HG02678 (cell line): ENCODE measurements around the gene PI4KB.
A peak's percentile ranks its signal among the peaks of the same experiment; 100 is the strongest.
"Not testable (repeated sequence)": the region's sequence is repeated elsewhere in the genome, so short reads cannot be mapped to it uniquely, and the experiment has no call there.

Source experiments
- ATAC-seq: cut with Tn5 transposase; IDR thresholded peaks from one replicate; pipeline ENCODE4 v1.9.1; 2021; ENCODE audit warnings: mild to moderate bottlenecking, moderate library complexity; ENCODE audit not compliant: unreplicated experiment

The PI4KB gene

DNA sequence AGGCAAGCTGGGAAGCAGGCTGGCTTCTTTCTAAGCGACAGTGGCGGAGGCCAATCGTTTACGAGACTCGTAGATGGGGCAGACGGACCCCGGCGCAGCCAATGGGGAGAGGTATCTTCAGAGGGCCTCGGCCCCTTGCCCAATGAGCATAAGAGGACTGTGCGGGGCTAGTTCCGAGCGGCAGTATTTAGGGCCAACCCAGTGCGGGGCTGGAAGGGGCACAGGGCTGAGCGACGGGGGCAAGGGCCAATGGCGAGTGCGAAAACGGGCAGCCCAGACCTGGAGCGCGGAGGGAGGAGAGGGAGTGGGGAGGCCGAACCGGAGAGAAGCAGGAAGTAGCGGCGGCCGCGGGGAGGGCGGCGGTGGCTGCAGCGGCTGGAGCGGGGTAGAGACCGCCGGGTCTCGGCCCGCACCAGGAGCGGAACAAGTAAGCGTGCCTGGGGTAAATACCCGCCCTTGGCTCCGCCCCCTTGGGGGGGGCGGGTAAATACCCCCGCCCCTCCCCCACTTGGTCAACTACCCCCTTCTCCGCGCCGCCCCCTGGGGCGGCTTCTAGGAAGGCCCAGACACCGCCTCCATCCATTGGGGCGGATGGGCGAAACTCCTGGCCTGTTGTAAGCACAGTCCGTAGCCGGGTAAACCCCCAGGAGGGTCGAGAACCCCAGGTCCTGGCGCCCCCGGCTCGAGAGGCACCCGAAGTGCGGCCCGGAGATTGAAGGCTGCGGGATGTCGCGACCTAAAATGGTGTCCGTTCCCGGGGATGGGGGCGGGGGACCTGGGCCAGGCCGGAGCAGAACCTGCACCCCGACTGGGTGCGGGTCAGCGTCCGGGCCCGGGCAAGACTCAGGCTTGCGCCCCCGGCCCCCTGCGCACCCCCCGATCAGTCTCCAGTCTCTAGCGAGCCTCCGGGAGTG is 45.0 kb downstream of the PI4KB start, which contains the start of gene ZNF687:
ZNF687 (plus strand) TSS at position 331 of the 914 bp plus-strand sequence. CDS start 3,993 bp downstream, outside the sequence.
- peak; percentile 86 for ATAC-seq

DNA sequence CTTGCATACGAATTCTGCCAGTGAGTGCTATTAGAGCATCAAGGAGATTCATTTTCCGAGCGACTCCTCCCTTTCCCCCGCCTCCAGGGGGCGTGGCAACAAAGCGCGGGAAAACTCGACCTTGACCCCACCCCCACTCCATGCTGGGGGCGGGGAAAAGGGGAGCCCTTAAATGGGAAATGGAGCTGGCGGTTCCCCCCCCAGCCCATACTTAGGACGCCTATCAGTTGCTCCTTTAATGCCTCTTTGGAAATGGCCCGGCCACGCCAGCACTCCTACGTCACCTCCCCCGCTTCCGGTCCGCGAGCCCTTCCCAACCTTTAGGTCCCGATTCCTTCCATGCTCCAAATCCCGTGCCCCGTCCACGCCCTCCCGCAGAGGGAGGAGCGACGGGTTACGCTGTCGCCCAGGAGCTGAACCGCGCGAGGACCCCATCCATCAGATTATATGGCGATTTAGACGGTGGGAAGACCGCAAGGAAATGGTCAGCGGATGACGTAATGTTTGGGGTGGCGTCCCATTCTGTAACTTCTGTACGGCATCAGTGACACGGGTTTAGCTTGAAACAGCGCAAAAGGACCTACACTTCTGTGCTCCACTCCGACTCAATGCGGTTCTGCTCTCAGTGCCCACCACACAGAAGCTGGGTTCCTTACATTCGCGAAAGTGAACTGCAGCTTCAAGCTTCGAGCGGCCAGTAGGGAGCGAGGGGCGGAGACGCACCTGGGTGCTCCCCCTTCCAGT is 45.8 kb downstream of the PI4KB start:
- ATAC-seq, result peak; percentile 31

DNA sequence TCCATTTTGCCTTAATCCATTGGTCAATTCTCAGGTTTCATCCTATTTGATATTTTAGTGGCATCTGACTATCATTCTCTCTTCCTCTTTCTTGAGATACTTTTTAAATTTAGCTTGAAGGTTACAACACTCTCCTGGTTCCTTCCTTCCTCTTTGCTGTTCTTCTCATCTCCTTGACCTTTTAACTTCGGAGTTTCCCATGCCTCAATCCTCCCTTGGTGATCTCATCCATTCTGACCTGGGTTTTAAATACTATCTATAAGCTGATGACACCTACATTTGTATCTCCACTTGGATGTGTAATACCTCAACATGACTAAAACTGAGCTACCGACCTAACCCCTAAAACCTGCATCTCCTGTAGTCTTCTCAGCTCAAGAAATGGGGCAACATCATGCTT is 50.0 kb downstream of the PI4KB start:
- no peak for ATAC-seq

DNA sequence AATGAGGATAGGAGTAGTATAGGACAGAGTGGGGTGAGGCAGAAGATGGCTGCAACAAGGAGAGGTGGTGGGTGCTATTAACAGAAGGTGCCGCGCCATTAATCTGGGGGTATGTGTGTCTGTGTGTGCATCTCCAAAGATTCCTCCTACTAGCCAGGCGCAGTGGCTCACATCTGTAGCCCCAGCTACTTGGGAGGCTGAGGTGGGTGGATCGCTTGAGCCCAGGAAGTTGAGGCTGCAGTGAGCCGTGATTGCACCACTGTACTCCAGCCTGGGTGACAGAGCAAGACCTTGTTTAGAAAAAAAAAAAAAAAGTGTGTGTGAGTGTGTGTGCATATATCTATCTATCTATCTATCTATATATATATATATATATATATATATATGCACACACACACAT is 51.9 kb downstream of the PI4KB start:
- ATAC-seq, result not testable (repeated sequence)

DNA sequence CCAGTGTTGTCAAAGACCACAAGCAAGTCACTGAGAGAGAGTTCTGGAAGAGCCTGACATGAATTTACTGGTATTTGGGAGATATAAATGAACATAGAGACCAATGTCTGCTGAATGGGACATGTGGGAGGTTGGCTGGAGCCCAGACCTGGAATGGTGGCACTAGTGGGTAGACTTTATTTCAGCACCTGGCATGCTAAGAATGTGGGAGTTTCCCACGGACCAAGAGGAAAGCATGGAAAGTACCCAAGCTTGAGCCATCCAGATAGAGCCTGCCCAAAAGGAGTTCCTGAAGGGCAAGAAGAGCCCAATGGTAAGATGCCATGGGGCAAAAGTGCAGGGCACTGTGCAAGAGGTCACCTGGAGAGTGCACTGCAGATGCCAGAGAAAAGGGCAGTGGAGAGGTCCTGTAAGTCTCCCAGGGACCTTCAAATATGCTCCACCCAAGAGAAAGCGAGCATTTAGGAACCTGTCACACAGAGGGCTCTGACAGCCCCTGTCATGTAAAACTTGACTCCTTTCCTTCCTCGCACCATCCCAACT is 53.2 kb downstream of the PI4KB start:
- no peak for ATAC-seq

DNA sequence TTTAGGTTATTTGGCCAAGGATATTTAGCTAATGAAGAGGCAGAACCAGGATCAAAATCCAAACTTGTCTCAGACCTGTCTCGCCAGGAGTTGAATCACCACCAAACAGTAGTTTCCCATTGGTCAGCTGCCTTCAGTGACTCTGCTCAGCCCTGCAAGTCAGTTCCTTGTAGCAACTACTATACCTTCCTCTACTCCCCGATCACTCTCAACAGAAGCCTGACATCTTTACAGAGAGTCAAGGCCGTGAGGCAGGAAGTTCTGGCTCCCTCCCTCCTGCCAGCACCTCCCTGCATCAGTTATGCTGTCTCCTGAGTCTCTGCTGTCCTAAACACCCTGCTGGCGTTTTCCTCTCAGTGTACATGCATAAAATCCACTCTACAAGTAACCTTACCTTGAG is 59.5 kb downstream of the PI4KB start:
- ATAC-seq, result no peak

DNA sequence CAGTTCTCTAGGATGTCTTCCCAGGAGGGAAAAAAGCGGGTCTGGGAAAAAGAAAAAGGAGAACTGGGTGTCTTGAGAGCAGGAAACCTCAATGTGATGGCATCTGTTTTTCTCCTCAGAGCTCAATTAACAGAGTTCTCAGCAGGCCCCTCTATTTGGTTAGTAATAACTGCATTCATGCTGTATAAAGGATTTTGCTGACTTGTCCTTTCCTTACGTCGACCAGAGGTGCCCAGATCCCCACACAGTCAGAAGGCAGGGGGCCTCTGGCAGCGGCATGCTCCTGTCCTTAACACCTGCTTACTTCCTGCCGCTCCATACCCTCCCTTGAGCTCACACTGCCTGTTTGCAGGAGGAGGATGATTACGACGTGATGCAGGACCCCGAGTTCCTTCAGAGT is 60.4 kb downstream of the PI4KB start:
- ATAC-seq, result no peak

DNA sequence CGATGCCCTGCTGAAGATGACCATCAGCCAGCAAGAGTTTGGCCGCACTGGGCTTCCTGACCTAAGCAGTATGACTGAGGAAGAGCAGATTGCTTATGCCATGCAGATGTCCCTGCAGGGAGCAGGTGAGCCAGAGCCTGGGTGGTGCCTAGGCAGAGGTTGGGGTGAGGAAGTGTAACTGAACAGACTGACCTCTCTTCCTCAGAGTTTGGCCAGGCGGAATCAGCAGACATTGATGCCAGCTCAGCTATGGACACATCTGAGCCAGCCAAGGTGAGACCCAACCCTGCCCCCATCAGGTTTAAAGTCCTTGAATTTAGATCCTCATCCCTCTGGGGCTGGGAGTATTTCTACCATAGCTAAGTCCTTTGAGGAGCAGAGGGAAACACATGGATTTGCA is 60.9 kb downstream of the PI4KB start:
- ATAC-seq, result no peak

DNA sequence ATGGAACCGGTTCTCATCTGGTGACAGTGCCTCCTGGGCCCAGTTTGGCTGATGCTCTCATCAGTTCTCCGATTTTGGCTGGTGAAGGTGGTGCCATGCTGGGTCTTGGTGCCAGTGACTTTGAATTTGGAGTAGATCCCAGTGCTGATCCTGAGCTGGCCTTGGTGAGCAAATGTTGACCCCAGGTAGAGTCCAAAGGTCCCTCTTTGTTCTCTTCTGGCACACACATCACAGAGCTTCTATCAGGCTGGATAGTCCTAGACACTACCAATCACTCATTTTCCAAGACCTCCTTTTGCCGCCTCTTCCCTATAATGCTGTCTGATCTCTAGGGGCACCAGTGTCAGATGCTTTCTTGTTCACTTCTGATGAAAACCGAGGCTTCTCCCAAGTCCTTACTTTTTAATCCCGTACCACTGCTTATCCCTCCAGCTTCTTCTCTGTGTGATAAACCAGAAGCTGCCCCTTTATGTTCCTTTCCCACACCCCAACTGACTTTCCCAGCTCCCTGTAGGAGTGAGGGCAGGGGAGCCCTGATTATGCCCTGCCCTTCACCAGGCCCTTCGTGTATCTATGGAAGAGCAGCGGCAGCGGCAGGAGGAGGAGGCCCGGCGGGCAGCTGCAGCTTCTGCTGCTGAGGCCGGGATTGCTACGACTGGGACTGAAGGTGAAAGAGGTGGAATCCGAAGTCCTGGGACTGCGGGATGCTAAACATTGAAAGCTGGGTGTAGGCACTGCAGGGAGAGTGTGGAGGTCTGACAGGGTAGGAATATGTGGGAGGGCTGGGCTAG is 61.6 kb downstream of the PI4KB start:
- ATAC-seq, result no peak

DNA sequence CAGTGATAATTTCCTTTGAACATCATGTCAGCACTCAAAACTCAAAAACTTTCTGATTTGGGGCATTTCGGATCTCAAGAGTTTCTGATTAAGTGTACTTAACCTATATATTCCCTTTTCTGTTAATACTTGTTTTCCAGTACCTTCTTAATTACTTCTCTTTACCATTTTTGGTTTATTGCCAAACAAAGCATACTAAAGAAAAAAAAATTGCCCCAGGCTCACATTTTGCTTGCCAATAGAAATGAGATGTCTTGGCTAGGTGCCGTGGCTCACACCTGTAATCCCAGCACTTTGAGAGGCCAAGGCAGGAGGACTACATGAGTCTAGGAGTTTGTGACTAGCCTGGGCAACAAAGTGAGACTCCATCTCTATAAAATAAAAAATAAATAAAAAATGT is 67.9 kb downstream of the PI4KB start:
- no peak for ATAC-seq

DNA sequence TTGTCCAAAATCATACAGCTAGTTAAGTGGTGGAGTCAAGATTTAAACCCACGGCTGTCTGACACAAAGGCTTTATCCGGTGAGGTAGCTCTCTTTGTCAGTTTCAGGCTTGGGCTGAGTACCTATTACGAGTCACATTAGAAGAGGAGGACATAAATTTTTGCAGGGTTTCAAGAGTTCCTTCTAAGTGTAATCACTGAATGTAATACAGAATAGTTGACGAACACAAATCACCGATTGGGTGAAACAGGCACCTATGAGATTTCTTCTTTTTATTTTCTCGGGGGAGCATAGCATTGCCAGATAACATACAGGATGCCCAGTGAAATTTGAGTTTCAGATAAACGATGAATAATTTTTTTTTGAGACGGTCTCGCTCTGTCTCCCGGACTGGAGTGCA is 71.8 kb downstream of the PI4KB start:
- no peak for ATAC-seq

DNA sequence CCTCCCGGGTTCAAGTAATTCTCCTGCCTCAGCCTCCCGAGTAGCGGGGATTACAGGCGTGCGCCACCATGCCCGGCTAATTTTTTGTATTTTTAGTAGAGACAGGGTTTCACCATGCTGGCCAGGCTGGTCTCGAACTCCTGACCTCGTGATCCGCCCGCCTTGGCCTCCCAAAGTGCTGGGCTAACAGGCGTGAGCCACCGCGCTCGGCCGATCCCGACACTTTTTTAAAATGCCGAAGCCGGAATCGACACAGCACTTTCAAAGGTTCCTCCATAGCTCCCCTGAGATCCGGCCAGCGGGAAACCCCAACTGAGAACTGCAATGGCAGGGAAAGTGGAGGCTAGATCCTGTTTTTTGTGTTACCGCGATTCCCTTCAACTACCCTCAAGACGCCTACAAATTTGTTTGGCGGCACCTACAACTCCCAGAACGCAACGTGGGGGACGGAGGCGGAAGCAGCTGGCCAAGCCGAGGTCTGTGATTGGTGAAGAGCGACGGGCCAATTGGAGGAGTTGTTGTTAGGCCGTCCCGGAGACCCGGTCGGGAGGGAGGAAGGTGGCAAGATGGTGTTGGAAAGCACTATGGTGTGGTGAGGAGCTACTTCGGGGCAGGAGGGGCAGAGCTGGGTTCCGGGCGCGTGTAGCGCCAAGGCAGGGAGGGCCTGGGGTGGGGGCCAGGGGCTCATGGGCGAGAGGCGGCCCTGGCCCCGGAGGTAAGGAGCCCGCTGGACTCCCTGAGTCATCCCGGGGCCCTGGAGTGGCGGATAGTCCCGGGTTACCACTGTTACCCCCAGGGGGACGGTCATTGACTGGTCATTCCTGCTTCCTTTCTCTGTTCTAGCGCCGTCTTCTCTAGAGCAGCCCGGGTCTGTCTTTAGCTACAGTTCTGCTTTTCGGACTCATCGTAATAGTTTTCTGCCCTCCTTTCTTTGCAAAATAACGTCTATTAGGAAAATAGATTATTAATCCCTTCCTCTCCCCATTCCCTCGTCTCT is 72.7 kb downstream of the PI4KB start, which contains the start of gene PSMD4:
PSMD4 (plus strand) TSS at position 518 of the 997 bp plus-strand sequence; CDS start at position 567, 49 bp downstream.
- peak; percentile 83 for ATAC-seq

DNA sequence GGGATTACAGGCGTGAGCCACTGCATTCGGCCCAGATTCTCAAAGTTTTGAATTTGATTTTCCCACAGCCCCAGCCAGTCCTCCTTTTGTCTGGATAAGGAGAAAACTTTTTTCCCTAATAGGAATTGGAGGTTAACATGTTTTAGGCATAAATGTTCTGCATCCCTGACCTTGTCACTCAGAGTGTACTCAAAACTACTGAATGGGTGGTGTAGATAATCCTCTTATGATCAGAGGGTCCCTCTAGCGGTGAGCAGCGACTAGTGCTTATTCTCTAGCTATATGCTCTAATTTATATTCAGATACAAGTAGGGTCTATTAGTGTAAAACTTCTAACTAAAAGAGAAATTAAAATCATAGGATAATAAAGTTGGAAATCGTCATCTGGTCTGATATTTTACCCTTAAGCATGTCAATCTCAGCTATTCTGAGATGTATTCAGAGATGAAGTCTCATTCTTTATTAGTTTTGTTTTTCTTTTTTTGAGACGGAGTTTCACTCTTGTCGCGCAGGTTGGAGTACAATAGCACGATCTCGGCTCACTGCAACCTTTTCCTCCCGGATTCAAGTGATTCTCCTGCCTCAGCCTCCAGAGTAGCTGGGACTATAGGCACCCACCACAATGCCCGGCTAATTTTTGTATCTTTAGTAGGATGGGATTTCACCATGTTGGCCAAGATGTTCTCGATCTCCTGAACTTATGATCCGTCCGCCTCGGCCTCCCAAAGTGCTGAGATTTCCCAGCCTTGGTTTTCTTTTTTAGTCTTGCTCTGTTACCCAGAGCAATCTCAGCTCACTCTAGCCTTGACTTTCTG is 75.4 kb downstream of the PI4KB start:
- peak; percentile 63 for ATAC-seq

DNA sequence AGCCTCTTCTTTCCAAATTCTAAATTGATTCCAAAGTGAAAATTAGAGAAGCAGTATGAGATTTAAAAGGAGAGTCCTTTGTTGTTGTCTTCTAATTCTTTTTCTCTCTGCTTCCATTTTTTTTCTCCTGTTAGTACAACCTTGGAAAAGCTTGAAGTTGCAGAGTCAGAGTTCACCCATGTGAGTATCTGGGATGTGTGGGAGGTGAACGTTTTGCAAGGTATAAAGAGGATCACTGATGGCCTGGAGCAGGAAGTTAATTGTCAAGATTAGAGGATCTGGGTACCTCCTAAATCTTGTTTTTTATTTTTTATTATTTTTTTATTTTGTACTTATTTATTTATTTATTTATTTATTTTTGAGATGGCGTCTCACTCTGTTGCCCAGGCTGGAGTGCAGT is 80.4 kb downstream of the PI4KB start:
- no peak for ATAC-seq

DNA sequence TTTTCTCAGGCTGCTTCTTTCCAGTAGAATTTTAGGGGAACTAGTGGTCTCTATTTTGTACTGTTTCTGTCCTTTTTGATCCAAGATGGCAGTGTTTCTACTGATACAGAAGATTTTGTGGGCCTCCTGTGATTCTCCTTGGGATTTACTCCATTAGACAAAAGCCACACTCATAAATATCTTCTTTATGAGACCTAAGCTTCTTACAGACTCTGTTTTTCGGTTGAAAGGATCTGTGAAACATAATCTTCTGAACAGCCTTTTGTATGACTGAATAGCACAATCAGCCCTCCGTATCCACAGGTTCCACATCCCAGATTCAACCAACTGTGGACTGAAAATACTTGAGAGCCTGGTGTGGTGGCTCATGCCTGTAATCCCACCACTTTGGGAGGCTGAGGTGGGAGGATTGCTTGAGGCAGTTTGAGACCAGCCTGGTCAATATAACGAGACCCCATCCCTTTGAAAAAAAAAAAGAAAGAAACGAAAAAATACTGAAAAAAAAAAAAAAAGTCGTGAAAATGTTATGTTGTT is 83.5 kb downstream of the PI4KB start:
- no peak for ATAC-seq

DNA sequence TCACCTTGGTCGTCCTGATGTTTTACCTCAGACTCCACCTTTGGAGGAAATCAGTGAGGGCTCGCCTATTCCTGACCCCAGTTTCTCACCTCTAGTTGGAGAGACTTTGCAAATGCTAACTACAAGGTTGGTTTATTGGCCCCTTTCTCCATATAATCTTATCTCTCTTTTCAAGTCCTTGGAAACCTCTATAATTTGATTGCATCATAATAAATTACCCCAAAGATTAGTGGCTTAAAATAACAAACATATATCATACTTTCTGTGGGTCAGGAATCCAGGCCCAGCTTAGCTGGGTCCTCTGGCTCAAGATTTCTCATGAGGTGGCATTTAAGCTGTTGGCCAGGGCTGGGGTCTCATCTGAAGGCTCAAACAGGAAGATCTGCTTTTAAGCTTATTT is 84.8 kb downstream of the PI4KB start:
- no peak for ATAC-seq
